HepG2 (cell line): ENCODE measurements around the gene G6PC3. TPM values are rescaled to one million over a fixed set of nuclear protein-coding genes. Genes with fewer than 3 reads are reported as not detected.
A peak's percentile ranks its signal among the peaks of the same experiment; 100 is the strongest.

Source experiments
- ATAD3A ChIP-seq: sonication (generic); formaldehyde crosslinking; IDR thresholded peaks from 2 replicates; pipeline ENCODE4 v1.4.0; 2020; ENCODE audit warnings: missing genetic modification reagents
- CENPX ChIP-seq: sonication (generic); formaldehyde crosslinking; IDR thresholded peaks from 2 replicates; pipeline ENCODE4 v1.9.0; 2021; ENCODE audit warnings: mild to moderate bottlenecking, missing genetic modification reagents, moderate library complexity
- CREM ChIP-seq, 2 experiments: sonication (generic) in 1 of 2; formaldehyde crosslinking in 1 of 2; IDR thresholded peaks; 2 replicates each; pipeline versions ENCODE4 v1.4.0 to v1.6.1; 2016 to 2020; ENCODE audit warnings: antibody characterized with exemption in 1 of 2, mild to moderate bottlenecking in 1 of 2, missing genetic modification reagents in 1 of 2
- MAFF ChIP-seq: IDR thresholded peaks from 2 replicates; pipeline ENCODE4 v1.6.1; 2011; ENCODE audit warnings: low read depth, low read length, improper control_type of control experiment
- MBNL3 ChIP-seq: fragments of 250-450 bp; sonication (Bioruptor Pico); conservative IDR thresholded peaks from 2 replicates; pipeline ENCODE4 v1.8.0; 2022; ENCODE audit warnings: mild to moderate bottlenecking, inconsistent platforms
- NFIC ChIP-seq: IDR thresholded peaks from 2 replicates; pipeline ENCODE4 v1.6.1; 2012; ENCODE audit warnings: mild to moderate bottlenecking, low read length, inconsistent platforms
- POLR2AphosphoS5 ChIP-seq: IDR thresholded peaks from 2 replicates; pipeline ENCODE4 v1.6.1; 2012; ENCODE audit warnings: low read depth, low read length
- RELA ChIP-seq: sonication (generic); formaldehyde crosslinking; IDR thresholded peaks from 2 replicates; pipeline ENCODE4 v1.4.0; 2020; ENCODE audit warnings: missing genetic modification reagents
- REPIN1 ChIP-seq: sonication (generic); formaldehyde crosslinking; IDR thresholded peaks from 2 replicates; pipeline ENCODE4 v1.8.0; 2022; ENCODE audit warnings: missing genetic modification reagents, low read depth, mild to moderate bottlenecking, borderline replicate concordance
- TEAD3 ChIP-seq: optimal IDR thresholded peaks from 2 replicates; pipeline ENCODE3; 2016; ENCODE audit warnings: borderline replicate concordance
- TGIF2 ChIP-seq: IDR thresholded peaks from 2 replicates; pipeline ENCODE4 v1.6.1; 2016; ENCODE audit warnings: control low read depth, missing compliant biosample characterization
- ZFY ChIP-seq: sonication (generic); formaldehyde crosslinking; IDR thresholded peaks from 2 replicates; pipeline ENCODE4 v1.4.0; 2020; ENCODE audit warnings: missing genetic modification reagents
- ZNF30 ChIP-seq: sonication (generic); formaldehyde crosslinking; IDR thresholded peaks from 2 replicates; pipeline ENCODE4 v1.5.0; 2020; ENCODE audit warnings: mild to moderate bottlenecking, missing genetic modification reagents
- ZNF615 ChIP-seq: sonication (generic); formaldehyde crosslinking; IDR thresholded peaks from 2 replicates; pipeline ENCODE4 v1.5.0; 2020; ENCODE audit warnings: mild to moderate bottlenecking, missing genetic modification reagents, borderline replicate concordance
- ZNF691 ChIP-seq: sonication (generic); formaldehyde crosslinking; IDR thresholded peaks from 2 replicates; pipeline ENCODE4 v1.4.0; 2020; ENCODE audit warnings: missing genetic modification reagents, low read depth, mild to moderate bottlenecking, borderline replicate concordance
- ZNF772 ChIP-seq: sonication (generic); formaldehyde crosslinking; IDR thresholded peaks from 2 replicates; pipeline ENCODE4 v1.5.0; 2020; ENCODE audit warnings: mild to moderate bottlenecking, missing genetic modification reagents
- polyA plus RNA-seq, 8 experiments: library from polyadenylated mRNA; depleted of rRNA in 3 of 8; stranded (reverse) in 7 of 8; unstranded in 1 of 8; fragments of >200 nt; fragmentation: Illumina TruSeq in 4 of 8; extraction: Trizol in 4 of 8; gene quantifications; 2 replicates each; pipeline versions ENCODE4 v1.2.1 to v1.2.3, GENCODE V29; 2011 to 2016; ENCODE audit warnings: low read depth in 4 of 8, missing spikeins in 1 of 8, mixed read lengths in 1 of 8; ENCODE audit not compliant: insufficient read depth in 1 of 8
- total RNA-seq, 5 experiments: library from RNA; depleted of rRNA; stranded (reverse); fragments of >200 nt; fragmentation: Illumina TruSeq; extraction: Trizol; gene quantifications; 2 replicates each; pipeline ENCODE4 v1.2.3, GENCODE V29; 2016; ENCODE audit warnings: low read depth in 1 of 5
- TF ChIP-seq, protein P1 (sequence below): sonication (generic); formaldehyde crosslinking; IDR thresholded peaks from 2 replicates; pipeline ENCODE4 v1.5.0; 2020; ENCODE audit warnings: mild to moderate bottlenecking, missing genetic modification reagents
- TF ChIP-seq, protein P2 (sequence below): sonication (generic); formaldehyde crosslinking; IDR thresholded peaks from 2 replicates; pipeline ENCODE4 v1.8.1; 2023; ENCODE audit warnings: missing genetic modification reagents, mild to moderate bottlenecking, borderline replicate concordance
- TF ChIP-seq, protein P3 (sequence below), 2 experiments: IDR thresholded peaks; 2 replicates each; pipeline ENCODE4 v1.6.1; 2011 to 2012; ENCODE audit warnings: low read length in 2 of 2, borderline replicate concordance in 1 of 2, low read depth in 1 of 2, mild to moderate bottlenecking in 1 of 2, moderate library complexity in 1 of 2
- TF ChIP-seq, protein P4 (sequence below): sonication (generic); formaldehyde crosslinking; IDR thresholded peaks from 2 replicates; pipeline ENCODE4 v1.5.0; 2020; ENCODE audit warnings: missing genetic modification reagents

The G6PC3 gene
- total and polyA plus RNA-seq, 2 of the 13 experiments (the other 11 are each of a cell fraction or from before 2014, with no cell fraction given): 38.5 to 75.8 TPM

DNA sequence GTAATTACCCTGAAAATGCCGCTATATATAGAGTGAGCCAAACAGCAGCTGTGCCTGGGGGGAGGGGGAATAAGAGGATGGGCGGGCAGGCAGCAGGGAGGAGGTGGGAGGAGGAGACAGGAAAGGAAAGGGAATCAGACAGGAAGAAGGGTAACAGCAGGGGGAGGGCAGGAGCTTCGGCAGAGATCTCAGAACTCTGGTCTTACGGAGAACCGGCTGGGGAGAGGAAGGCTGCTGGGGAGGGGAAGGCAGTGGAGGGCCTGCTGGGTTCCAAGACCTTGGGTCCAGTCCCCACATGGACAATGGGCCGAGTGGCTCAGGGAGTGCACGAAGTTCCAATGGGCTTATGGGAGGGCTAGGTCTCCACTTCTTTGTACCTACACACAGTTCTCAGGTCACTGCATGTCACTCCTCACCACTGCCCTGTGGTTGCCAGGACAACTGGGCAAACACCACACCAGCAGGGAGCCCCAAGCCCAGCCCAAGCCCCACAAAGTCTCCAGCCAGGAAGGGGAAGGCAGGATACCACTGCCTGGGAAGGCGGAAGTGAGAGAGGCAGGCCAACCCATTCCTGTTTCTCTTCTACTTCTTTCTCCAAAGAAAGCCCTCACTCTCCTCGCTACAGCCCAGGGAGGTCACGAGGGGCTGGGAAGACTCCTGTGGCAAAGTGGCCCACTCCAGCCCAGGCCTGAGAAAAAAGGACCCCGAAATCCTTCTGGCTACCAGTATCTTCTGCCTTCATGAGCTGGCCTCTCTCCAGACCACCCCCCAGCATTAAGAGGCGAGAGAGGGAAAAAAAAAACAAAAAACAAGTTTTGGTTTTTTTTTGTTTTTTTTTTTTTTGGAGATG, 25.3 kb downstream of the G6PC3 start (continued):
- TF ChIP-seq, protein P1, sequence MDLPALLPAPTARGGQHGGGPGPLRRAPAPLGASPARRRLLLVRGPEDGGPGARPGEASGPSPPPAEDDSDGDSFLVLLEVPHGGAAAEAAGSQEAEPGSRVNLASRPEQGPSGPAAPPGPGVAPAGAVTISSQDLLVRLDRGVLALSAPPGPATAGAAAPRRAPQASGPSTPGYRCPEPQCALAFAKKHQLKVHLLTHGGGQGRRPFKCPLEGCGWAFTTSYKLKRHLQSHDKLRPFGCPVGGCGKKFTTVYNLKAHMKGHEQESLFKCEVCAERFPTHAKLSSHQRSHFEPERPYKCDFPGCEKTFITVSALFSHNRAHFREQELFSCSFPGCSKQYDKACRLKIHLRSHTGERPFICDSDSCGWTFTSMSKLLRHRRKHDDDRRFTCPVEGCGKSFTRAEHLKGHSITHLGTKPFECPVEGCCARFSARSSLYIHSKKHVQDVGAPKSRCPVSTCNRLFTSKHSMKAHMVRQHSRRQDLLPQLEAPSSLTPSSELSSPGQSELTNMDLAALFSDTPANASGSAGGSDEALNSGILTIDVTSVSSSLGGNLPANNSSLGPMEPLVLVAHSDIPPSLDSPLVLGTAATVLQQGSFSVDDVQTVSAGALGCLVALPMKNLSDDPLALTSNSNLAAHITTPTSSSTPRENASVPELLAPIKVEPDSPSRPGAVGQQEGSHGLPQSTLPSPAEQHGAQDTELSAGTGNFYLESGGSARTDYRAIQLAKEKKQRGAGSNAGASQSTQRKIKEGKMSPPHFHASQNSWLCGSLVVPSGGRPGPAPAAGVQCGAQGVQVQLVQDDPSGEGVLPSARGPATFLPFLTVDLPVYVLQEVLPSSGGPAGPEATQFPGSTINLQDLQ (CRISPR knock-in tag): 0 out of 2 replicates have a peak, but pooled peaks have one; percentile 25
- TF ChIP-seq, protein P2, sequence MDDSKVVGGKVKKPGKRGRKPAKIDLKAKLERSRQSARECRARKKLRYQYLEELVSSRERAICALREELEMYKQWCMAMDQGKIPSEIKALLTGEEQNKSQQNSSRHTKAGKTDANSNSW (CRISPR knock-in tag): no peak
- TF ChIP-seq, protein P3, sequence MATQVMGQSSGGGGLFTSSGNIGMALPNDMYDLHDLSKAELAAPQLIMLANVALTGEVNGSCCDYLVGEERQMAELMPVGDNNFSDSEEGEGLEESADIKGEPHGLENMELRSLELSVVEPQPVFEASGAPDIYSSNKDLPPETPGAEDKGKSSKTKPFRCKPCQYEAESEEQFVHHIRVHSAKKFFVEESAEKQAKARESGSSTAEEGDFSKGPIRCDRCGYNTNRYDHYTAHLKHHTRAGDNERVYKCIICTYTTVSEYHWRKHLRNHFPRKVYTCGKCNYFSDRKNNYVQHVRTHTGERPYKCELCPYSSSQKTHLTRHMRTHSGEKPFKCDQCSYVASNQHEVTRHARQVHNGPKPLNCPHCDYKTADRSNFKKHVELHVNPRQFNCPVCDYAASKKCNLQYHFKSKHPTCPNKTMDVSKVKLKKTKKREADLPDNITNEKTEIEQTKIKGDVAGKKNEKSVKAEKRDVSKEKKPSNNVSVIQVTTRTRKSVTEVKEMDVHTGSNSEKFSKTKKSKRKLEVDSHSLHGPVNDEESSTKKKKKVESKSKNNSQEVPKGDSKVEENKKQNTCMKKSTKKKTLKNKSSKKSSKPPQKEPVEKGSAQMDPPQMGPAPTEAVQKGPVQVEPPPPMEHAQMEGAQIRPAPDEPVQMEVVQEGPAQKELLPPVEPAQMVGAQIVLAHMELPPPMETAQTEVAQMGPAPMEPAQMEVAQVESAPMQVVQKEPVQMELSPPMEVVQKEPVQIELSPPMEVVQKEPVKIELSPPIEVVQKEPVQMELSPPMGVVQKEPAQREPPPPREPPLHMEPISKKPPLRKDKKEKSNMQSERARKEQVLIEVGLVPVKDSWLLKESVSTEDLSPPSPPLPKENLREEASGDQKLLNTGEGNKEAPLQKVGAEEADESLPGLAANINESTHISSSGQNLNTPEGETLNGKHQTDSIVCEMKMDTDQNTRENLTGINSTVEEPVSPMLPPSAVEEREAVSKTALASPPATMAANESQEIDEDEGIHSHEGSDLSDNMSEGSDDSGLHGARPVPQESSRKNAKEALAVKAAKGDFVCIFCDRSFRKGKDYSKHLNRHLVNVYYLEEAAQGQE (IDR thresholded peaks at IDR 0.05; ENCODE audit: borderline replicate concordance in 1 of 2, low read depth in 1 of 2, low read length in 2 of 2): no peak
- TF ChIP-seq RELA (CRISPR knock-in tag) (no peak), MBNL3 (no peak), TGIF2 (CRISPR knock-in tag) (no peak), ATAD3A (CRISPR knock-in tag) (peak; percentile 71; the same call in 1 of the 2 replicates), ZNF772 (peak; percentile 31; the same call in 1 of the 2 replicates), MAFF (no peak), ZNF30 (CRISPR knock-in tag) (no peak), ZNF691 (CRISPR knock-in tag) (peak; percentile 58; the same call in 1 of the 2 replicates), ZFY (CRISPR knock-in tag) (peak; percentile 61; the same call in 1 of the 2 replicates), CREM (IDR thresholded peaks at IDR 0.05) (peak; percentile 37; the same call in 1 of the 2 replicates), CREM (CRISPR knock-in tag; IDR thresholded peaks at IDR 0.05) (no peak), REPIN1 (no peak), ZNF615 (no peak), POLR2AphosphoS5 (peak; percentile 33; the same call in 1 of the 2 replicates), NFIC (no peak), CENPX (CRISPR knock-in tag) (no peak), TEAD3 (peak; percentile 54)
- TF ChIP-seq, protein P4, sequence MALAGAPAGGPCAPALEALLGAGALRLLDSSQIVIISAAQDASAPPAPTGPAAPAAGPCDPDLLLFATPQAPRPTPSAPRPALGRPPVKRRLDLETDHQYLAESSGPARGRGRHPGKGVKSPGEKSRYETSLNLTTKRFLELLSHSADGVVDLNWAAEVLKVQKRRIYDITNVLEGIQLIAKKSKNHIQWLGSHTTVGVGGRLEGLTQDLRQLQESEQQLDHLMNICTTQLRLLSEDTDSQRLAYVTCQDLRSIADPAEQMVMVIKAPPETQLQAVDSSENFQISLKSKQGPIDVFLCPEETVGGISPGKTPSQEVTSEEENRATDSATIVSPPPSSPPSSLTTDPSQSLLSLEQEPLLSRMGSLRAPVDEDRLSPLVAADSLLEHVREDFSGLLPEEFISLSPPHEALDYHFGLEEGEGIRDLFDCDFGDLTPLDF (CRISPR knock-in tag): no peak
